ENCODE results near the gene GTF2H4. TPM values are rescaled to one million over a fixed set of nuclear protein-coding genes. Genes with fewer than 3 reads are reported as not detected.

The GTF2H4 gene
- total and polyA plus RNA-seq, 2 of the 8 experiments (the other 6 are each of a cell fraction or from before 2014, with no cell fraction given), result 42.3 to 53.4 TPM

GRCh38 chr6:30917487-30917886, 9.5 kb downstream of the GTF2H4 start:
- Histone ChIP-seq H2AK5ac (ENCODE audit: low read depth, low read length) (no peak overlapping the region), H3K27ac (ENCODE audit: low read depth, low read length) (no peak overlapping the region), H2BK5ac (ENCODE audit: low read depth, low read length) (no peak overlapping the region), H3K18ac (ENCODE audit: extremely low read depth, low read length) (no peak overlapping the region), H2BK20ac (ENCODE audit: low read length) (no peak overlapping the region), H3K79me2 (ENCODE audit: control insufficient read depth in 1 of 2, insufficient read depth in 2 of 2, low read length in 2 of 2) (no peaks in the 10 kb centered on the region; a peak in 1 of 4 replicates), H3K23me2 (ENCODE audit: low read depth, low read length) (peaks cover 3% of the 10 kb centered on the region; the same call in 1 of the 2 replicates), H3K9ac (replicated peaks in 1 of 4; ENCODE audit: extremely low read depth in 1 of 4, low read depth in 3 of 4, low read length in 3 of 4) (no peak overlapping the region), H3K56ac (replicated peaks; ENCODE audit: insufficient read length, low read depth, low read length) (no peak overlapping the region), H4K91ac (replicated peaks; ENCODE audit: insufficient read length, low read length) (no peak overlapping the region), H4K5ac (ENCODE audit: insufficient read length, low read depth, low read length) (no peak overlapping the region), H4K8ac (ENCODE audit: extremely low read depth, insufficient read depth, low read length) (no peak overlapping the region), H3K27me3 (replicated peaks in 1 of 4; ENCODE audit: control insufficient read depth in 3 of 4, extremely low read depth in 1 of 4, insufficient read depth in 3 of 4, low read length in 3 of 4) (no peaks in the 10 kb centered on the region), H2BK15ac (ENCODE audit: low read length) (no peak overlapping the region), H2BK120ac (replicated peaks; ENCODE audit: low read depth, low read length) (no peak overlapping the region), H2AFZ (ENCODE audit: low read length) (no peak overlapping the region), H3K23ac (ENCODE audit: insufficient read length) (no peak overlapping the region), H3K36me3 (ENCODE audit: control insufficient read depth in 2 of 4, insufficient read depth in 4 of 4, low read length in 3 of 4) (peaks cover 6 to 27% (median 16%) of the 10 kb centered on the region in 4 experiments; a peak in 7 of 8 replicates), H4K20me1 (replicated peaks in 1 of 2; ENCODE audit: control insufficient read depth in 1 of 2, insufficient read depth in 2 of 2, low read length in 2 of 2) (no peaks in the 10 kb centered on the region), H3K79me1 (ENCODE audit: low read depth, low read length) (no peaks in the 10 kb centered on the region), H3K9me3 (ENCODE audit: insufficient read depth in 2 of 2, low read depth in 1 of 2, low read length in 1 of 2) (no peaks in the 10 kb centered on the region), H3K4me2 (ENCODE audit: insufficient read depth in 1 of 2, low read depth in 2 of 2, low read length in 2 of 2) (no peak overlapping the region), H3K14ac (ENCODE audit: insufficient read length) (no peak overlapping the region), H2BK12ac (ENCODE audit: low read depth, low read length) (no peak overlapping the region), H3K4ac (replicated peaks; ENCODE audit: insufficient read length, low read depth, low read length) (no peak overlapping the region), H3K4me3 (ENCODE audit: extremely low read depth in 1 of 4, insufficient read depth in 2 of 4, low read depth in 3 of 4, low read length in 4 of 4) (no peak overlapping the region), H3K4me1 (replicated peaks in 1 of 4; ENCODE audit: control insufficient read depth in 3 of 4, insufficient read depth in 4 of 4, low read length in 3 of 4) (peaks cover 0 to 14% (median 7%) of the 10 kb centered on the region in 4 experiments; a peak in 6 of 7 replicates)
- 89% methylated on average over 8 of the region's 8 CpGs; no CpG with 5 or more reads in 1 of the 2 experiments for WGBS, 2 experiments (ENCODE audit: extremely low coverage in 1 of 2, insufficient coverage in 1 of 2, insufficient read length in 1 of 2, insufficient replicate concordance in 2 of 2, low coverage in 1 of 2, low lambda C conversion rate in 2 of 2, missing lambda C conversion rate in 1 of 2)
- CTCF ChIA-PET (ENCODE audit: partially characterized antibody), result interaction anchor here (0.7 to 16.0 kb wide), 17 partner anchors 7 to 166 kb away, joined by 3 to 285 read pairs (median 10); partner anchors contain the start of genes DDR1 and MUCL3
- FAIRE-seq (no peak), DNase-seq (ENCODE audit: low read depth in 1 of 2, low spot score in 2 of 2) (no peak)
- POLR2A ChIA-PET (ENCODE audit: partially characterized antibody), result interaction anchor here (0.8 to 3.6 kb wide), 3 partner anchors 8 to 190 kb away, joined by 4 to 22 read pairs (median 4); partner anchors contain the start of gene SFTA2
- TF ChIP-seq HDAC2 (IDR thresholded peaks at IDR 0.05; ENCODE audit: borderline replicate concordance in 1 of 2, low read depth in 2 of 2, low read length in 2 of 2) (no peak), NRF1 (IDR thresholded peaks at IDR 0.05; ENCODE audit: low read depth, low read length) (no peak), JUN (IDR thresholded peaks at IDR 0.05; ENCODE audit: low read depth, low read length) (no peak)

Data from H1 (cell line).